ENCODE results near the gene THRB.

DNA sequence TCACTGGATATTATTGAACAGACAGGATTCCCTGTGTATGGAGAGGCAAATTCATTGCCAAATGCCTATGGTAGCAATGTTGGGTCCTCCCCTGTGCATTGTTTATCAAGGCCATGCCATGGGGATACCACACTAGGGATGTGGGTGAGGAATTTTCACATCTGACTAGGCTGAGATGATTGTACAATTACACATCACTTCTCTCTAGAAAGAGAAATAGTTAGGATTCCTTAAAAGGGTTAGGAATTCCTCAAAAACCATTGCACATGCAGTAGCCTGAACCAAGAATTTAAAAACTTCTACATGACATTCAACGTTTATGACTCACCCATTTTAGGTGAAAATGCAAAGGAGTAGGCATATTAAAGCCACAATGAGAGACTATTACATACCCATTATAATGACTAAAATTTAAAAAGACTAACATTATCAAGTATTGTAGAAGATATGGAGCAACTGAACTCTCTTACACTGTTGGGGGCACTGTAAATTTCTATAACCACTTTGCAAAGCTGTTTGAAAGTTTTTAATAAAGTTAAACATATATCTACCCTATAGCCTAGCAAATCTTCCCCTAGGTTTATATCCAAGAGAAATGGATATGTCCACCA lies 175.9 kb downstream of the THRB start:
- TF ChIP-seq, protein P1, sequence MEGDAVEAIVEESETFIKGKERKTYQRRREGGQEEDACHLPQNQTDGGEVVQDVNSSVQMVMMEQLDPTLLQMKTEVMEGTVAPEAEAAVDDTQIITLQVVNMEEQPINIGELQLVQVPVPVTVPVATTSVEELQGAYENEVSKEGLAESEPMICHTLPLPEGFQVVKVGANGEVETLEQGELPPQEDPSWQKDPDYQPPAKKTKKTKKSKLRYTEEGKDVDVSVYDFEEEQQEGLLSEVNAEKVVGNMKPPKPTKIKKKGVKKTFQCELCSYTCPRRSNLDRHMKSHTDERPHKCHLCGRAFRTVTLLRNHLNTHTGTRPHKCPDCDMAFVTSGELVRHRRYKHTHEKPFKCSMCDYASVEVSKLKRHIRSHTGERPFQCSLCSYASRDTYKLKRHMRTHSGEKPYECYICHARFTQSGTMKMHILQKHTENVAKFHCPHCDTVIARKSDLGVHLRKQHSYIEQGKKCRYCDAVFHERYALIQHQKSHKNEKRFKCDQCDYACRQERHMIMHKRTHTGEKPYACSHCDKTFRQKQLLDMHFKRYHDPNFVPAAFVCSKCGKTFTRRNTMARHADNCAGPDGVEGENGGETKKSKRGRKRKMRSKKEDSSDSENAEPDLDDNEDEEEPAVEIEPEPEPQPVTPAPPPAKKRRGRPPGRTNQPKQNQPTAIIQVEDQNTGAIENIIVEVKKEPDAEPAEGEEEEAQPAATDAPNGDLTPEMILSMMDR (IDR thresholded peaks at IDR 0.05): no peak
- no peak for TF ChIP-seq POLR2A (IDR thresholded peaks at IDR 0.05)
